ENCODE results near the gene PRR15L. TPM values are rescaled to one million over a fixed set of nuclear protein-coding genes. Genes with fewer than 3 reads are reported as not detected.
A peak's percentile ranks its signal among the peaks of the same experiment; 100 is the strongest.

Gene PRR15L
- total RNA-seq, 2 donors from 2014 or later: 0.57 to 0.60 TPM

GRCh38 chr17:47967607-47968252 lies 10.0 kb upstream of the PRR15L start:
- no peak overlapping the region for H3K4me3 ChIP-seq (ENCODE audit: low read length)
- WGBS, 2 experiments (ENCODE audit: insufficient coverage in 1 of 2, insufficient read length in 1 of 2): 81 to 90% methylated on average over 4 of the region's 5 CpGs
- H3K36me3 Mint-ChIP-seq (ENCODE audit: low read depth): no peaks in the 10 kb centered on the region
- peaks cover 5% of the 10 kb centered on the region for H3K27me3 ChIP-seq (ENCODE audit: control insufficient read depth, insufficient read depth, low read length, poor library complexity, severe bottlenecking)
- H3K9me3 Mint-ChIP-seq: no peaks in the 10 kb centered on the region
- no peaks in the 10 kb centered on the region for H3K36me3 ChIP-seq (ENCODE audit: control insufficient read depth, insufficient read depth, low read length)
- H3K27ac ChIP-seq (ENCODE audit: low read depth, low read length): no peak overlapping the region
- H3K4me1 ChIP-seq (ENCODE audit: control insufficient read depth, insufficient read depth, low read length): no peaks in the 10 kb centered on the region
- H3K4me1 Mint-ChIP-seq: peaks cover 8% of the 10 kb centered on the region
- TF ChIP-seq CTCF (conservative IDR thresholded peaks at IDR 0.05): no peak
- no peak overlapping the region for H3K9ac ChIP-seq (ENCODE audit: extremely low read depth, low read length, poor library complexity, severe bottlenecking)
- H3K27me3 Mint-ChIP-seq (ENCODE audit: insufficient read depth): peaks cover 21% of the 10 kb centered on the region
- no peak overlapping the region for H3K4me3 Mint-ChIP-seq
- H3K27ac Mint-ChIP-seq: no peak overlapping the region
- H3K9me3 ChIP-seq (ENCODE audit: control insufficient read depth, low read length): no peaks in the 10 kb centered on the region
- DNase-seq: peak; percentile 48

GRCh38 chr17:47966079-47966519 lies 8.4 kb upstream of the PRR15L start:
- Histone ChIP-seq H3K4me3 (ENCODE audit: low read length) (no peak overlapping the region), H3K9me3 (ENCODE audit: control insufficient read depth, low read length) (no peaks in the 10 kb centered on the region), H3K27me3 (ENCODE audit: control insufficient read depth, insufficient read depth, low read length, poor library complexity, severe bottlenecking) (peaks cover 5% of the 10 kb centered on the region), H3K4me1 (ENCODE audit: control insufficient read depth, insufficient read depth, low read length) (no peaks in the 10 kb centered on the region), H3K9ac (ENCODE audit: extremely low read depth, low read length, poor library complexity, severe bottlenecking) (no peak overlapping the region), H3K27ac (ENCODE audit: low read depth, low read length) (no peak overlapping the region), H3K36me3 (ENCODE audit: control insufficient read depth, insufficient read depth, low read length) (no peaks in the 10 kb centered on the region)
- no peaks in the 10 kb centered on the region for H3K36me3 Mint-ChIP-seq (ENCODE audit: low read depth)
- H3K27ac Mint-ChIP-seq: no peak overlapping the region
- peaks cover 3% of the 10 kb centered on the region for H3K9me3 Mint-ChIP-seq
- WGBS, 2 experiments (ENCODE audit: insufficient coverage in 1 of 2, insufficient read length in 1 of 2): no CpG with 5 or more reads among the region's 1 CpG
- peaks cover 8% of the 10 kb centered on the region for H3K4me1 Mint-ChIP-seq
- H3K27me3 Mint-ChIP-seq (ENCODE audit: insufficient read depth): peaks cover 26% of the 10 kb centered on the region
- H3K4me3 Mint-ChIP-seq: no peak overlapping the region
- DNase-seq: peak; percentile 32
- no peak for TF ChIP-seq CTCF (conservative IDR thresholded peaks at IDR 0.05)

- Mint-ChIP-seq H3K27me3 (ENCODE audit: insufficient read depth) (peaks cover 25% of the 10 kb centered on the region), H3K27ac (no peak overlapping the region), H3K36me3 (ENCODE audit: low read depth) (no peaks in the 10 kb centered on the region), H3K9me3 (peaks cover 3% of the 10 kb centered on the region), H3K4me3 (no peak overlapping the region), H3K4me1 (peaks cover 8% of the 10 kb centered on the region)
- no peaks in the 10 kb centered on the region for H3K36me3 ChIP-seq (ENCODE audit: control insufficient read depth, insufficient read depth, low read length)
- peaks cover 5% of the 10 kb centered on the region for H3K27me3 ChIP-seq (ENCODE audit: control insufficient read depth, insufficient read depth, low read length, poor library complexity, severe bottlenecking)
- no peak for DNase-seq
- H3K4me3 ChIP-seq (ENCODE audit: low read length): no peak overlapping the region
- 90 to 95% methylated on average over 2 to 5 of the region's 5 CpGs for WGBS, 2 experiments (ENCODE audit: insufficient coverage in 1 of 2, insufficient read length in 1 of 2)
- H3K9me3 ChIP-seq (ENCODE audit: control insufficient read depth, low read length): no peaks in the 10 kb centered on the region
- H3K27ac ChIP-seq (ENCODE audit: low read depth, low read length): no peak overlapping the region
- no peak for TF ChIP-seq CTCF (conservative IDR thresholded peaks at IDR 0.05)
- no peaks in the 10 kb centered on the region for H3K4me1 ChIP-seq (ENCODE audit: control insufficient read depth, insufficient read depth, low read length)
- no peak overlapping the region for H3K9ac ChIP-seq (ENCODE audit: extremely low read depth, low read length, poor library complexity, severe bottlenecking)
These were observed 7.2 kb upstream of the PRR15L start for GRCh38 chr17:47964856-47965255.

Measured in endodermal cell (in vitro differentiated cells).